ENCODE data around the gene SLC7A1. TPM values are rescaled to one million over a fixed set of nuclear protein-coding genes. Genes with fewer than 3 reads are reported as not detected.

SLC7A1 gene
- total RNA-seq, 2 experiments from 2014 or later = 106 to 114 TPM

- CTCF ChIA-PET = interaction anchor here (1.3 kb wide), 1 partner anchor 16 kb away, joined by 3 read pairs; no protein-coding TSS in a partner anchor
- POLR2A ChIA-PET = no interaction called here
- Mint-ChIP-seq H3K36me3 (no peaks in the 10 kb centered on the region), H3K27me3 (peaks cover 4% of the 10 kb centered on the region), H3K4me3 (no peak overlapping the region), H3K27ac (no peak overlapping the region), H3K9me3 (no peaks in the 10 kb centered on the region), H3K4me1 (ENCODE audit: low read depth) (no peaks in the 10 kb centered on the region)
- DNase-seq = no peak
- intact Hi-C loops (cut with micrococcal nuclease) = no loop called here
Observed at GRCh38 chr13:29487466-29488454, 107.7 kb downstream of the SLC7A1 start.

GRCh38 chr13:29486551-29486950 lies 108.9 kb downstream of the SLC7A1 start:
- intact Hi-C loops (cut with micrococcal nuclease) = no loop called here
- peaks cover 4% of the 10 kb centered on the region for H3K27me3 Mint-ChIP-seq
- H3K27ac Mint-ChIP-seq = no peak overlapping the region
- ChIA-PET CTCF (no interaction called here), POLR2A (interaction anchor here (0.7 kb wide), 1 partner anchor 630 kb away, joined by 3 read pairs; no protein-coding TSS in a partner anchor)
- no peaks in the 10 kb centered on the region for H3K9me3 Mint-ChIP-seq
- H3K36me3 Mint-ChIP-seq = no peaks in the 10 kb centered on the region
- H3K4me1 Mint-ChIP-seq (ENCODE audit: low read depth) = no peaks in the 10 kb centered on the region
- H3K4me3 Mint-ChIP-seq = no peak overlapping the region
- DNase-seq = no peak

- no peak for DNase-seq
- intact Hi-C loops (cut with micrococcal nuclease) = no loop called here
- Mint-ChIP-seq H3K9me3 (no peaks in the 10 kb centered on the region), H3K4me1 (ENCODE audit: low read depth) (no peaks in the 10 kb centered on the region), H3K4me3 (no peak overlapping the region), H3K36me3 (no peaks in the 10 kb centered on the region), H3K27me3 (peaks cover 4% of the 10 kb centered on the region), H3K27ac (no peak overlapping the region)
- CTCF ChIA-PET = interaction anchor here (1.1 kb wide), 1 partner anchor 12 kb away, joined by 3 read pairs; no protein-coding TSS in a partner anchor
- POLR2A ChIA-PET = no interaction called here
Observed at GRCh38 chr13:29484796-29485195, 110.7 kb downstream of the SLC7A1 start.

- DNase-seq = no peak
- Mint-ChIP-seq H3K27me3 (peaks cover 4% of the 10 kb centered on the region), H3K4me3 (no peak overlapping the region), H3K27ac (no peak overlapping the region), H3K36me3 (no peaks in the 10 kb centered on the region), H3K4me1 (ENCODE audit: low read depth) (no peaks in the 10 kb centered on the region), H3K9me3 (no peaks in the 10 kb centered on the region)
- ChIA-PET POLR2A (no interaction called here), CTCF (no interaction called here)
- intact Hi-C loops (cut with micrococcal nuclease) = no loop called here
Observed at GRCh38 chr13:29484236-29484635, 111.3 kb downstream of the SLC7A1 start.

GRCh38 chr13:29483623-29484022 lies 111.9 kb downstream of the SLC7A1 start:
- H3K4me1 Mint-ChIP-seq (ENCODE audit: low read depth) = no peaks in the 10 kb centered on the region
- no peaks in the 10 kb centered on the region for H3K36me3 Mint-ChIP-seq
- no peak overlapping the region for H3K27ac Mint-ChIP-seq
- H3K4me3 Mint-ChIP-seq = no peak overlapping the region
- DNase-seq = no peak
- peaks cover 4% of the 10 kb centered on the region for H3K27me3 Mint-ChIP-seq
- ChIA-PET CTCF (interaction anchor here (1.1 kb wide), 1 partner anchor 10 kb away, joined by 3 read pairs; no protein-coding TSS in a partner anchor), POLR2A (no interaction called here)
- intact Hi-C loops (cut with micrococcal nuclease) = no loop called here
- no peaks in the 10 kb centered on the region for H3K9me3 Mint-ChIP-seq

- Mint-ChIP-seq H3K27me3 (peaks cover 2% of the 10 kb centered on the region), H3K4me1 (ENCODE audit: low read depth) (no peaks in the 10 kb centered on the region), H3K9me3 (no peaks in the 10 kb centered on the region), H3K27ac (no peak overlapping the region), H3K36me3 (no peaks in the 10 kb centered on the region), H3K4me3 (no peak overlapping the region)
- DNase-seq = no peak
- ChIA-PET CTCF (interaction anchor here (1.1 kb wide), 1 partner anchor 10 kb away, joined by 3 read pairs; no protein-coding TSS in a partner anchor), POLR2A (no interaction called here)
- intact Hi-C loops (cut with micrococcal nuclease) = no loop called here
Observed at GRCh38 chr13:29483211-29483610, 112.3 kb downstream of the SLC7A1 start.

- no peak overlapping the region for H3K4me3 Mint-ChIP-seq
- CTCF ChIA-PET = interaction anchor here (1.1 kb wide), 1 partner anchor 9 kb away, joined by 3 read pairs; no protein-coding TSS in a partner anchor
Observed at GRCh38 chr13:29482504-29482903, 113.0 kb downstream of the SLC7A1 start.

DNA sequence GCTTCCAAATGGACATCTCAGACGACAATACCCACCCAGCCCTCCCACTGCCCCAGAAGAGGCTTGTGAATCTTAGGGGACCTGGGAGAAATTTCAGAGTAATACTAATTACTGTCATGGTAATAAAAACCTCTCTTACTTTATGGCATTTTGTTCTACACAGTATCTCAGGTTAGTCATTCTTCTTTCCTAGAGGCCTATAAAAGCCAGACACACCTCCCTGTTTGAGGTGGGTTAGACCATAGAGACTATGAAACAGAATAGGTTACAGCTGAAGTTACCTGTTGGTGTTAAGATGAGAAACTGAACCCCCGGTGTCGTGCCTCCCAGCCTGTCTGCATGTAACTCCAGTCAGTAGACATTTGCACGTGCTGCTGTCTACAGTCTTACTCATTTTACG lies 113.9 kb downstream of the SLC7A1 start:
- ChIA-PET POLR2A (no interaction called here), CTCF (interaction anchor here (2.1 kb wide), 1 partner anchor 10 kb away, joined by 6 read pairs; no protein-coding TSS in a partner anchor)

More at GRCh38 chr13:29482504-29482903, 113.0 kb downstream of the SLC7A1 start:
- Mint-ChIP-seq H3K9me3 (no peaks in the 10 kb centered on the region), H3K36me3 (no peaks in the 10 kb centered on the region), H3K4me1 (ENCODE audit: low read depth) (no peaks in the 10 kb centered on the region), H3K27ac (no peak overlapping the region), H3K27me3 (peaks cover 5% of the 10 kb centered on the region)
- intact Hi-C loops (cut with micrococcal nuclease) = no loop called here
- POLR2A ChIA-PET = no interaction called here
- no peak for DNase-seq

GRCh38 chr13:29480893-29481525 lies 114.5 kb downstream of the SLC7A1 start:
- POLR2A ChIA-PET = no interaction called here
- CTCF ChIA-PET = interaction anchor here (1.2 to 2.1 kb wide), 2 partner anchors 9 to 119 kb away, joined by 3 to 6 read pairs; no protein-coding TSS in a partner anchor
- Mint-ChIP-seq H3K27ac (no peak overlapping the region), H3K4me3 (no peak overlapping the region), H3K9me3 (no peaks in the 10 kb centered on the region), H3K36me3 (no peaks in the 10 kb centered on the region), H3K27me3 (peaks cover 8% of the 10 kb centered on the region), H3K4me1 (ENCODE audit: low read depth) (no peaks in the 10 kb centered on the region)
- DNase-seq = no peak
- intact Hi-C loops (cut with micrococcal nuclease) = no loop called here

More for the DNA sequence above, 113.9 kb downstream of the SLC7A1 start:
- H3K27ac Mint-ChIP-seq = no peak overlapping the region
- no peaks in the 10 kb centered on the region for H3K36me3 Mint-ChIP-seq
- no peaks in the 10 kb centered on the region for H3K9me3 Mint-ChIP-seq
- H3K4me1 Mint-ChIP-seq (ENCODE audit: low read depth) = no peaks in the 10 kb centered on the region
- intact Hi-C loops (cut with micrococcal nuclease) = no loop called here
- DNase-seq = no peak
- peaks cover 8% of the 10 kb centered on the region for H3K27me3 Mint-ChIP-seq
- no peak overlapping the region for H3K4me3 Mint-ChIP-seq

GRCh38 chr13:29479716-29480492 lies 115.6 kb downstream of the SLC7A1 start:
- DNase-seq = no peak
- POLR2A ChIA-PET = no interaction called here
- no peaks in the 10 kb centered on the region for H3K9me3 Mint-ChIP-seq
- H3K27me3 Mint-ChIP-seq = peaks cover 5% of the 10 kb centered on the region
- no peaks in the 10 kb centered on the region for H3K36me3 Mint-ChIP-seq
- H3K27ac Mint-ChIP-seq = no peak overlapping the region
- H3K4me3 Mint-ChIP-seq = no peak overlapping the region
- CTCF ChIA-PET = interaction anchor here (1.0 to 2.1 kb wide), 3 partner anchors 8 to 118 kb away, joined by 3 to 6 read pairs (median 3); no protein-coding TSS in a partner anchor
- no peaks in the 10 kb centered on the region for H3K4me1 Mint-ChIP-seq (ENCODE audit: low read depth)
- intact Hi-C loops (cut with micrococcal nuclease) = no loop called here

DNA sequence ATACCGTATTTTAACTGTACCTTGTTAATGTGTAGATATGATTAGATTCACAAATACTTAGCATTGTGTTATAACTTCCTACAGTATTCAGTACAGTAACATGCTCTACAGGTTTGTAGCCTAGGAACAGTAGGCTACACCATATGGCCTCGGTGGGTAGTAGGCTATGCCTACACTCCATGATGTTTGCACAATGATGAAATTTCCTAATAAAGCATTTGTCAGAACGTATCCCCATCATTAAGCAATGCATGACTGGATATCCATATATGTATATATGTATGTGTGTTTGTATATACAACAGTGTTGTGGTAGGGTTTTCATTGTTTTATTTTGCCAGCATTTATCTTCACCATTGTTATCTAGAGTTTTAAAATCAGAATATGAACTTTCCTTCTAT lies 119.4 kb downstream of the SLC7A1 start:
- Mint-ChIP-seq H3K9me3 (no peaks in the 10 kb centered on the region), H3K27ac (no peak overlapping the region), H3K4me3 (no peak overlapping the region), H3K27me3 (peaks cover 5% of the 10 kb centered on the region), H3K36me3 (no peaks in the 10 kb centered on the region), H3K4me1 (ENCODE audit: low read depth) (no peaks in the 10 kb centered on the region)
- ChIA-PET CTCF (interaction anchor here (0.7 kb wide), 1 partner anchor 28 kb away, joined by 3 read pairs; no protein-coding TSS in a partner anchor), POLR2A (no interaction called here)
- DNase-seq = no peak
- intact Hi-C loops (cut with micrococcal nuclease) = no loop called here

Data from activated CD4-positive, alpha-beta memory T cell treated with anti-CD3 and anti-CD28 coated beads for 36 hours (primary cell).